ENCODE results near the gene DIP2C.
"Not testable (repeated sequence)": the region's sequence is repeated elsewhere in the genome, so short reads cannot be mapped to it uniquely, and the experiment has no call there.

Gene DIP2C

DNA sequence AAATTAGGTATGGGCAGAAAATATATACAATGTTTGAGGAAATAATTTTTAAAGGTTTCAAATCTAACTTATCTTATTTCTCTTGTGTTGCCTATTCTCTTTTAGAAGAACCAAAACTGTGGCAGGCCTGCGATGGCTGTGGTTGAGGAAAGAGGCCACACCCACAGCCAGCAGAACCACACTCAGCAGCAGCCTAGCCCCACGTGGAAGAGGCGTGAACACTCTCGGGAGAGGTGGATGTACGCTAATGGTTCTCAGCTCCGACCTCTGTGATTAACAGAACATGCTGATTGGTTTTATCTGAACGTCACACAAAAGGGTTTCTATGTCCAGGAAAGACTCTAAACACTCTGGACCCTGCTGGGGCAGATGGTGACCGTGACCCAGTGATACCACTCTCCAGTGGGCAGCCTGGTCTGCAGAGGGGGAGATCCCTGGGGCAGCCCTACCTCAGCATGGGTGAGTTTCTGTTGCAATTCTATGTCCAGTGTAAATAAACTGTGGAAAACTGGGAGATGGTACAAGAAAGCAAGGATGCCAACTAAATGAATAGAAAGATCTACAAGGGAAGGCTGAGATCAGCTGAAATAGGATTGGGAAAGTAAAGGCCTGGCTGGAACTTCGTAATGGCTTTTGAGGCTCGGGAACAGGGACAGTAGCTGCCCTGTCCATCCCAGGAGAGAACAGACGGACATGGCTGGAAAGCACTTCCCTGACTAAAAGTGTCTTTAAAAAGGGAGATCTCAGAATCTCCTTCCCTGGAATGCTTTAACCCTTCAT is 26.6 kb downstream of the DIP2C start:
- H3K36me3 Mint-ChIP-seq: no peaks in the 10 kb centered on the region
- CTCF ChIA-PET: no interaction called here
- H3K4me1 Mint-ChIP-seq: no peaks in the 10 kb centered on the region
- H3K9me3 Mint-ChIP-seq: no peaks in the 10 kb centered on the region
- H3K4me3 Mint-ChIP-seq: no peak overlapping the region
- peaks cover 9% of the 10 kb centered on the region for H3K27me3 Mint-ChIP-seq
- no peak for DNase-seq
- H3K27ac Mint-ChIP-seq: no peak overlapping the region

DNA sequence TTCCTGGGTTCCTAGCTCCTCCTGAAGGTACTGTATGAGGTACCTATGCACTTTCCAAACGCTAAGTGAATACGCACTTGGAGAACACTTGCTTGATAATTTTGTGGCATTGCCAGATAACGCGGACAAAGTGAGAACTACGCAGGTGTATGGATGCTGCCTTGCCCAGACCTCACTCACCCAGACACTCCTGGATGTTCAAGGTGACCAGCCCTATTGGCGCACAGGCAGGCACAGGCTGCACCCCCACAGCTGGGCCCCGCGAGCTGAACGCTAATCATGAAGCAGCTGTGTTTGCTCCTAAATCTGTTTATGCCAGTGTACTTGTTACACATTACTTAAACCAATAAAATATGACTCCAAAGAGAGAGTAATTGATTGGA is 27.3 kb downstream of the DIP2C start:
- peaks cover 9% of the 10 kb centered on the region for H3K27me3 Mint-ChIP-seq

DNA sequence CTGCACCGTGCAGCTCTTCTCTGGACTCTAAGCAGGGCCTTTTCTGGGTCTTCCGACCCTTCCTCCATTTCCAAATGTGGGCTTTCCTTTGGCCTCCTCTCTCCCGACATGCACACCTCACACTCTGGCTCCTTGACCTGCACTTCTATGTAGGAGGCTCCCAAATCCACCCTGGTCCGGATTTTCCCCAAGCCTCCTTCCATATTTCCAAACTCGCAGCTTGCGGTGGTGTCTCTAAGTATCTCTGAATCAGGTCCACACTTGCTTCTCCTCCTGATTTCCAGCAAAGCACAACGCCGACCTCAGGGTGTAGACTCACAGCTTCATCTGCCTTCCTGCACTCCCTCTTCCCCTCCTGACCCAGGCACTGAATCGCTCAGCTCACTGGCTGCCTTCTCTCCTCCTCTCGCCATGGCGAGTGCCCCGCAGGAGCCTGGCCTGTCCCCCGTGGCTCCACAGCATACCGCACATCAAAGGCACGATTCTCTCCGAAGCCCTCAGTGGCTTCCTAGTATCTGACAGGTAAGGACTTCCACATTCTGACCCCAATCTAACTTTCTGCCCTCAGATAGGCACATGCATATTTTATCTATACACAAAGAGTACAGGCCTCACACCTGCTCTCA is 27.8 kb downstream of the DIP2C start:
- no peaks in the 10 kb centered on the region for H3K9me3 Mint-ChIP-seq
- DNase-seq: no peak
- no peaks in the 10 kb centered on the region for H3K36me3 Mint-ChIP-seq
- no peaks in the 10 kb centered on the region for H3K4me1 Mint-ChIP-seq
- CTCF ChIA-PET: no interaction called here
- peaks cover 9% of the 10 kb centered on the region for H3K27me3 Mint-ChIP-seq
- no peak overlapping the region for H3K27ac Mint-ChIP-seq
- no peak overlapping the region for H3K4me3 Mint-ChIP-seq

More for the DNA sequence above, 27.3 kb downstream of the DIP2C start:
- Mint-ChIP-seq H3K9me3 (no peaks in the 10 kb centered on the region), H3K4me1 (no peaks in the 10 kb centered on the region), H3K36me3 (no peaks in the 10 kb centered on the region), H3K27ac (no peak overlapping the region), H3K4me3 (no peak overlapping the region)
- DNase-seq: no peak
- CTCF ChIA-PET: no interaction called here

DNA sequence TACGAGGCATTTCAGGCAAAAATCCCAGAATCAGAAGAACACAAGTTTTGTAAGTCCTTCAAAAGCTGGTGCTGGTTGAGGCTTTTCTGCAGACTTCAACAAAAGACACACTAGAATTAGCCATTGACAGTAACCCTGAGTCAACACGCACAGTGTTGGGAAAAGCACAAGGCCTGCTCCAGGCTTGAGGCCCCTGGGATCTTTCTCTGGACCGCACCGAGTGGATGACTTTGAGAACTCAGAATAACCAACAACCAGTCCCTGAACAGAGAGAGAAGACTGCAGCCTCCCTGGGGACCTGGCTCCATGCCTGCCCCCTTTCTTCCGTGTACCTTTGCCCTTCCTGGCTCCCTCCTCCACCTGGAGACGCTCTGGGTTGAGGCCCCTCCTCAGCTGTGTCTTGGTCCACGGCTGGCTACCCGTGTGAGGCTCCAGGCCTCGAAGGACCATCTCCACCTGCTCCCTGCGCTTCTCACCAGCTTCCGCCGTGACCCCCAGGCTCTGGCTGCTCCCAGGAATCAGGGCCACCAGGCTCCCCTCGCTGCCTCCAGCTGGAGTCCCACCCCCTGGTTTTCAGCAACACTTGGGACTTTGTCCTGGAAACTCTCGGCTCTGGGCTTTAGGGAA is 28.4 kb downstream of the DIP2C start:
- no peaks in the 10 kb centered on the region for H3K36me3 Mint-ChIP-seq
- DNase-seq: no peak
- peaks cover 9% of the 10 kb centered on the region for H3K27me3 Mint-ChIP-seq
- no peak overlapping the region for H3K4me3 Mint-ChIP-seq
- H3K27ac Mint-ChIP-seq: no peak overlapping the region
- no peaks in the 10 kb centered on the region for H3K9me3 Mint-ChIP-seq
- H3K4me1 Mint-ChIP-seq: no peaks in the 10 kb centered on the region
- CTCF ChIA-PET: no interaction called here

DNA sequence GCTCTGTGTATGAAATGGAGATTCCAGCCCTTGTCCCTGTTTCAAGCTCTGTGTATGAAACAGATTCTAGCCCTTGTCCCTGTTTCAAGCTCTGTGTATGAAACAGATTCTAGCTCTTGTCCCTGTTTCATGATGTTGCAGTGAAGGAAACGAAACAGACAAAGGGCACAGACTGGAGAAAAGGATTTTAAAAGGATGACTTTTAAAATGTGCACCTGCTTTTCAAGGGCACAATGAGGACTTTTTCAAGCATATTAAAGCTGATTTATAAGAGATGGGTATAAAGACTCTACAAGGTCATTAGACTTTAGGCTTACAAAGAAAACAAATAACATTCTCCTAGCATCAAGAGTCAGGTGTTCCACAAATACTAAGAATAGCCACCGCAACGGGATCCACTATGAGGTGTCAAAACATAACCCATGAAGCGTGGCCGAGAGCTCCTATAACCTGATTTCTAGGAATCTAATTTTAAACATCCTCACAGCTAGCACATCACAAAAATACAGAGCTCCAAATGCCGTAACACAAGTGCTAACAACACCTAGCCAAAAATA is 29.0 kb downstream of the DIP2C start:
- Mint-ChIP-seq H3K4me3 (no peak overlapping the region), H3K27ac (no peak overlapping the region), H3K36me3 (no peaks in the 10 kb centered on the region), H3K27me3 (peaks cover 9% of the 10 kb centered on the region), H3K9me3 (no peaks in the 10 kb centered on the region), H3K4me1 (no peaks in the 10 kb centered on the region)
- CTCF ChIA-PET: no interaction called here
- DNase-seq: no peak

DNA sequence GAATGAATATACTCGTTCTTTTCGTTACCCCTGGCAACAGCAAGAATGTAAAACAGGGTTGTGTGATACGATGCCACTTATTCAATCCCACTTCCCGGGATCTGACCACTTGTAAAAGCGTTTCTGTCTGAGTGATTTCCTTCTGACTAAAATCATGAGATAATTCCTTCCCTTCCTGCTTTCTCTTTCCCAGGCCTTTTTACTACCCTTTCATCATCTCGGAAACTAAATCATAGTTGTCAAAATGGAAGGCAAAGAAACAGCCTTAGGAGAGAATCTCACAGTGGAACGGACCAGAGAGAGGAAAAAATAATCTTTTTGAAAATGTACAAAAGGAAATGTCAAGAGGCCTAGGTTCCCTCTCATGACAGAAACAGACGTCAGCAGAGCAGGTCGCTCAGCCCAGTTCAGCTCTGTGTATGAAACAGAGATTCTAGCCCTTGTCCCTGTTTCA is 29.8 kb downstream of the DIP2C start:
- DNase-seq: no peak
- no peak overlapping the region for H3K27ac Mint-ChIP-seq
- H3K27me3 Mint-ChIP-seq: peaks cover 9% of the 10 kb centered on the region
- no peaks in the 10 kb centered on the region for H3K36me3 Mint-ChIP-seq
- CTCF ChIA-PET: no interaction called here
- no peak overlapping the region for H3K4me3 Mint-ChIP-seq
- H3K4me1 Mint-ChIP-seq: no peaks in the 10 kb centered on the region
- H3K9me3 Mint-ChIP-seq: no peaks in the 10 kb centered on the region

DNA sequence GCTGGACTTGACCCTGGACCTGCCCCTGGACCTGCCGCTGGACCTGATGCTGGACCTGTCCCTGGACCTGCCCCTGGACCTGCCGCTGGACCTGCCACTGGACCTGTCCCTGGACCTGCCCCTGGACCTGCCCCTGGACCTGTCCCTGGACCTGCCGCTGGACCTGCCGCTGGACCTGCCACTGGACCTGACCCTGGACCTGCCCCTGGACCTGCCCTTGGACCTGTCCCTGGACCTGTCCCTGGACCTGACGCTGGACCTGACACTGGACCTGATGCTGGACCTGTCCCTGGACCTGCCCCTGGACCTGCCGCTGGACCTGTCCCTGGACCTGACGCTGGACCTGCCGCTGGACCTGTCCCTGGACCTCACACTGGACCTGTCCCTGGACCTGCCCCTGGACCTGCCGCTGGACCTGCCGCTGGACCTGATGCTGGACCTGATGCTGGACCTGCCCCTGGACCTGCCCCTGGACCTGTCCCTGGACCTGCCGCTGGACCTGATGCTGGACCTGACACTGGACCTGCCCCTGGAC is 31.6 kb downstream of the DIP2C start:
- H3K4me3 Mint-ChIP-seq, H3K36me3 Mint-ChIP-seq, H3K9me3 Mint-ChIP-seq, H3K4me1 Mint-ChIP-seq, DNase-seq, CTCF ChIA-PET, H3K27me3 Mint-ChIP-seq, H3K27ac Mint-ChIP-seq: not testable (repeated sequence)

DNA sequence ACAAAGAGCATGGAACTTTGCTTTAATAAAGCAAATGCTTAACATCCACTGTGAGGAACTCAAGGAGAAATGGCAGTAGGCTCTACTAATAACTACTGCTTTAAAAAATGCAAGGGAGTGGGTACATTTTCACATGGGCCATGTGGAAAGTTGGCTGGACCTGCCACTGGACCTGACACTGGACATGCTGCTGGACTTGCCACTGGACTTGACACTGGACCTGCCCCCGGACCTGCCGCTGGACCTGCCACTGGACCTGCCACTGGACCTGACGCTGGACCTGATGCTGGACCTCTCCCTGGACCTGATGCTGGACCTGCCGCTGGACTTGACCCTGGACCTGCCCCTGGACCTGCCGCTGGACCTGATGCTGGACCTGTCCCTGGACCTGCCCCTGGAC is 32.6 kb downstream of the DIP2C start:
- H3K4me3 Mint-ChIP-seq: no peak overlapping the region
- H3K27ac Mint-ChIP-seq: no peak overlapping the region
- H3K4me1 Mint-ChIP-seq: no peaks in the 10 kb centered on the region
- H3K9me3 Mint-ChIP-seq: no peaks in the 10 kb centered on the region
- CTCF ChIA-PET: no interaction called here
- no peaks in the 10 kb centered on the region for H3K36me3 Mint-ChIP-seq
- DNase-seq: no peak
- H3K27me3 Mint-ChIP-seq: peaks cover 7% of the 10 kb centered on the region

DNA sequence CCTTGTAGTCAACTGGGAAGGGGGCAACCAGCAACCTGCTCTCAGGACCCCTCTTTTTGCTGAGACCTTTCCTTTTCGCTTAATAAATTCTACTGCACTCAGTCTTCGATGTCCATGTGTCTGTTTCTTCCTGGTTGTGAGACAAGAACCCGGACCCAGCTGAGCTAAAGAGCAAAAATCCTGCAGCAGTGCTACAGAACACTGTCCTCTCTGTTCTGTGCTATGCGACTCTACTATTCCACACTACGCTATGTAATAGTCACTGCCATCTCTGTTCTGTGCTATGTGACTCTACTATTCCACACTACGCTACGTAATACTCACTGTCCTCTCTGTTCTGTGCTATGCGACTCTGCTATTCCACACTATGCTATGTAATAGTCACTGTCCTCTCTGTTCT is 34.3 kb downstream of the DIP2C start:
- Mint-ChIP-seq H3K36me3 (no peaks in the 10 kb centered on the region), H3K27me3 (no peaks in the 10 kb centered on the region), H3K9me3 (no peaks in the 10 kb centered on the region), H3K27ac (no peak overlapping the region), H3K4me1 (no peaks in the 10 kb centered on the region), H3K4me3 (no peak overlapping the region)
- no peak for DNase-seq
- CTCF ChIA-PET: no interaction called here

DNA sequence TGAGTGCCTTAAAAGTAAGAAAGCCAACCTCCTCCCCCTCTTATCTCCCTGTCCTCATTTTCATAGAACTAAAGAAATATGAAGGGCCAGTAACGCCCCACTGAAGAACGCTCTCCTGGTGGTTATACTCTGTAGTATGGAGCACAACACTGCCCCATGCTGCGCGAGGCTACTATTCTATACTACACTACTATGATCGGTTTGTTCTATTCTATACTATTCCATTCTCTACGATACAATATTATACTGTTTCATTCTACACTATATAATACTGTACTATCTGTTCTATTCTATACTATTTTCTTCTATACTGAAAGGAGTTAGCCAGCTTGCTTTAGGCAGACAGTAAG is 34.8 kb downstream of the DIP2C start:
- Mint-ChIP-seq H3K4me1 (no peaks in the 10 kb centered on the region), H3K9me3 (no peaks in the 10 kb centered on the region), H3K4me3 (no peak overlapping the region), H3K36me3 (no peaks in the 10 kb centered on the region), H3K27ac (no peak overlapping the region), H3K27me3 (no peaks in the 10 kb centered on the region)
- no peak for DNase-seq
- CTCF ChIA-PET: no interaction called here

DNA sequence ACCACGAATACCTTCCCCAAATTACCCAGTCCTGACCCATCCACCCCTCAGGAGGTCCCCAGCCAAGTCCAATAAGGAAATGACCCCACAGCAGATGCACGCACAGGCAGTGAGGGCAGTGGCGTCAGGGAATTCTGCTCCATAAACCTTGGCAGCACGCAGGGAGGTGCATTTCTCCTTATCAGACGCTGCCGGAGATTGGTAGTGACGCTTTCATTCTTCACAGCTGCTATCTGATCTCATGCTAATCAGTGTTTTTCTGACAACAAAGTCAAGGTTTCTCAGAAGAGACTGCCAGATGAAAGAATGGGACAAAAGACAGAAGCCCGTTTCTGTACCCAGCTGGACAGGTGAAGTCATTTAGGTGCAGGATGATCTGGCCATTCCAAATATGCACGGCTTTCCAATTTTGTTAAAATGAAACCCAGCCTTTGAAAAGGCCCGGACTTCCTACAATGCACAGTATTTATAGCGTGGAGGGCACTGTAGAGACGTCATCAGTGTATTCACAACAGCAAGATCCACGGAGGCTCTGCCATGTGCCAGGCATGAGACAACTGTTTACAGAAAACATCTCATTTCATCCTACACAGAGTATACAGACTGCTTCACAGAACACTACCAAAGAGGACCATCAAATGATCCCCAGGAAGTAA is 35.3 kb downstream of the DIP2C start:
- DNase-seq: no peak
- Mint-ChIP-seq H3K9me3 (no peaks in the 10 kb centered on the region), H3K27me3 (no peaks in the 10 kb centered on the region), H3K27ac (no peak overlapping the region), H3K4me3 (no peak overlapping the region), H3K4me1 (no peaks in the 10 kb centered on the region), H3K36me3 (no peaks in the 10 kb centered on the region)
- CTCF ChIA-PET: no interaction called here

DNA sequence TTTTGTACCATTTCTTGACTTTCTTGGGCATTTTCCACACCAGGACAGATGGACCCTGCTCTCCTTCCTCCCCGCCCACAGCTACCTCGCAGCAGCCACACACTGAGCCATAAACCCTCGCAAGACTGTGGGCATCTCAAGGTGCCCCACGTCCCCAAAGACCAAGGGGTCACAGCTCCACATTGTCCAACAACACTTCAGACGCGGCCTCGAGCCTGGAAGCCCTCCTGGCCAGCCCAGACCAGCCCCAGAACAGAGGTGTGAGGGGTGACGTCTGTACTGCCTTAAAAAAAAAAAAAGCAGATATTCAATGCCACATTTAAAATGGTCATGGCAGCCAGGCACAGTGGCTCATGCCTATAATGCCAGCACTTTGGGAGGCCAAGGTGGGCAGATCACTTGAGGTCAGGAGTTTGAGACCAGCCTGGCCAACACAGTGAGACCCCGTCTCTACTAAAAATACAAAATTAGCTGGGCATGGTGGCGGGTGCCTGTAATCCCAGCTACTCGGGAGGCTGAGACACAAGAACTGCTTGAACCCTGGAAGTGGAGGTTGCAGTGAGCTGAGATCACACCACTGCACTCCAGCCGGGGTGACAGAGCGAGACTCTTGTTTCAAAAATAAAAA is 36.5 kb downstream of the DIP2C start:
- CTCF ChIA-PET, H3K27ac Mint-ChIP-seq, H3K4me3 Mint-ChIP-seq: not testable (repeated sequence)

DNA sequence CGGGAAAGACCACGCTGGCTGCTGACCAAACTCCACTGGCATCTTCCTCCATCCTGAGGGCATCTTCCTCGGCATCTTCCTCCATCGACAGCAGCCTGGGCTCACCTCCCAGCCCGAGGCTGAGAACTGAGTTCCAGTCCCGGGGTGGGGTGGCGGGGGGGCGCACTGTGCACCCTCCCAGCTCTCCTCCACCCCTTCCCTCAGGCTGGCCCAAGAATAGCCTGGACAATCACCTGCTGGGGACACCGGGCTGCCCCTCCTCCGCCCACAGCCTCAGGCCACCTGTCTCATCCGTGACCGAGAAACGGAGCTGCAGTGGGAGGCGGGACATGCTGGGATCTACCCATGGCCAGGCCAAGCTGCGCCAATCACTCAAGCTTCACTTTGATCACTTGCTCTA is 37.2 kb downstream of the DIP2C start:
- H3K36me3 Mint-ChIP-seq: no peaks in the 10 kb centered on the region
- H3K4me1 Mint-ChIP-seq: no peaks in the 10 kb centered on the region
- CTCF ChIA-PET: no interaction called here
- no peaks in the 10 kb centered on the region for H3K9me3 Mint-ChIP-seq
- no peaks in the 10 kb centered on the region for H3K27me3 Mint-ChIP-seq
- no peak for DNase-seq
- no peak overlapping the region for H3K4me3 Mint-ChIP-seq
- H3K27ac Mint-ChIP-seq: no peak overlapping the region

More for the DNA sequence above, 36.5 kb downstream of the DIP2C start:
- H3K27me3 Mint-ChIP-seq, H3K9me3 Mint-ChIP-seq, H3K4me1 Mint-ChIP-seq, DNase-seq, H3K36me3 Mint-ChIP-seq: not testable (repeated sequence)

DNA sequence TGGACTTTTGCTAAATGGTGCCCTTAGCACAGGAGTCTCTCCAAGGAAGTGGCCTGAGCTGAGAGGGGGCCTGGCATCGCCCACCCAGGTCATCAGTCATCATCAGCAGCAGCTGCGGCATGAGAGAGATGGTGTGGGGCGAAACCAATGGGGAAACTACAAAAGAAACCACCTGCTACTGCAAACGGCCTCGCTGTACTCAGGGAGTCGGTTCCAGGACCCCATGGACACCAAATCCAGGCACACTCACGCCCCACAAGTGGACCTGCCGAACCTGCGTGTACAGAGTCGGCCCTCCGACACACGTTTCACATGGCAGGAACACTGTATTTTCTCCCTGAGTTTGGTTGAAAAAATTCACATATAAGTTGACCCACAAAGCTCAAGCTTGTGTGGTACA is 37.8 kb downstream of the DIP2C start:
- H3K9me3 Mint-ChIP-seq: no peaks in the 10 kb centered on the region
- DNase-seq: no peak
- no peak overlapping the region for H3K4me3 Mint-ChIP-seq
- H3K36me3 Mint-ChIP-seq: no peaks in the 10 kb centered on the region
- no peaks in the 10 kb centered on the region for H3K4me1 Mint-ChIP-seq
- CTCF ChIA-PET: no interaction called here
- no peak overlapping the region for H3K27ac Mint-ChIP-seq
- no peaks in the 10 kb centered on the region for H3K27me3 Mint-ChIP-seq

Measured in activated naive CD4-positive, alpha-beta T cell treated with anti-CD3 and anti-CD28 coated beads, Interleukin-2, amount 10 ng/mL, durations not matched to agents 7 days and 5 days (primary cell).